Uterus (tissue), 2 donors: Measurements from ENCODE around the gene GPSM1.

ENCODE experiments used
- POLR2A ChIP-seq, 2 donors: fragments of 450-650 bp; IDR thresholded peaks; one replicate each; pipeline ENCODE4 v1.6.1; 2016; ENCODE audit warnings: antibody characterized with exemption in 2 of 2, mild to moderate bottlenecking in 1 of 2, moderate library complexity in 1 of 2
- TF ChIP-seq, protein P1 (sequence below), 4 experiments: fragments of 200-600 bp in 2 of 4; fragments of 450-650 bp in 2 of 4; sonication (generic) in 2 of 4; IDR thresholded peaks; one replicate each; pipeline ENCODE4 v1.5.1; 2016 to 2019; ENCODE audit warnings: antibody characterized with exemption in 4 of 4, mild to moderate bottlenecking in 2 of 4, moderate library complexity in 1 of 4

- TF ChIP-seq, protein P1, sequence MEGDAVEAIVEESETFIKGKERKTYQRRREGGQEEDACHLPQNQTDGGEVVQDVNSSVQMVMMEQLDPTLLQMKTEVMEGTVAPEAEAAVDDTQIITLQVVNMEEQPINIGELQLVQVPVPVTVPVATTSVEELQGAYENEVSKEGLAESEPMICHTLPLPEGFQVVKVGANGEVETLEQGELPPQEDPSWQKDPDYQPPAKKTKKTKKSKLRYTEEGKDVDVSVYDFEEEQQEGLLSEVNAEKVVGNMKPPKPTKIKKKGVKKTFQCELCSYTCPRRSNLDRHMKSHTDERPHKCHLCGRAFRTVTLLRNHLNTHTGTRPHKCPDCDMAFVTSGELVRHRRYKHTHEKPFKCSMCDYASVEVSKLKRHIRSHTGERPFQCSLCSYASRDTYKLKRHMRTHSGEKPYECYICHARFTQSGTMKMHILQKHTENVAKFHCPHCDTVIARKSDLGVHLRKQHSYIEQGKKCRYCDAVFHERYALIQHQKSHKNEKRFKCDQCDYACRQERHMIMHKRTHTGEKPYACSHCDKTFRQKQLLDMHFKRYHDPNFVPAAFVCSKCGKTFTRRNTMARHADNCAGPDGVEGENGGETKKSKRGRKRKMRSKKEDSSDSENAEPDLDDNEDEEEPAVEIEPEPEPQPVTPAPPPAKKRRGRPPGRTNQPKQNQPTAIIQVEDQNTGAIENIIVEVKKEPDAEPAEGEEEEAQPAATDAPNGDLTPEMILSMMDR (IDR thresholded peaks at IDR 0.05) = no peak
- no peak for TF ChIP-seq POLR2A (IDR thresholded peaks at IDR 0.05)
These were observed 34.6 kb downstream of the GPSM1 start for GRCh38 chr9:136361754-136362449.
